GM12878 (cell line): Measurements from ENCODE around the gene SPATA19. TPM values are rescaled to one million over a fixed set of nuclear protein-coding genes. Genes with fewer than 3 reads are reported as not detected.

Experiments
- ATAC-seq: fragments of 200-7000 bp; cut with Tn5 transposase; 3 replicates; pipeline ENCODE4 v1.9.1; 2020; ENCODE audit warnings: mild to moderate bottlenecking, moderate library complexity
- BruUV-seq: library from RNA; stranded (reverse); fragments of 400-500 nt; replicated peaks from 2 replicates; lab custom pipeline; 2021; lab: Mats Ljungman, UMichigan
- CTCF ChIA-PET: fragments of 300-600 bp; sonication (Branson Sonifier 250); formaldehyde crosslinking; extraction: SDS; loops from one replicate; lab custom pipeline; 2021; ENCODE audit warnings: inconsistent platforms; lab: Yijun Ruan, JAX
- POLR2A ChIA-PET: fragments of 350-600 bp; formaldehyde crosslinking; extraction: SDS; loops from one replicate; lab custom pipeline; 2021; ENCODE audit warnings: inconsistent platforms; lab: Charles Lee
- RAD21 ChIA-PET: fragments of 300-600 bp; sonication (Branson Sonifier 250); formaldehyde crosslinking; loops from one replicate; lab custom pipeline; 2023; ENCODE audit warnings: antibody characterized with exemption; ENCODE audit not compliant: unreplicated experiment; lab: Charles Lee
- SMC1A ChIA-PET: fragments of 300-600 bp; sonication (Branson Sonifier 250); formaldehyde crosslinking; loops from one replicate; lab custom pipeline; 2023; ENCODE audit not compliant: unreplicated experiment, uncharacterized antibody; lab: Charles Lee
- DNase-seq: peaks from one replicate; pipeline ENCODE4 v3.0.0-alpha.2; 2011; ENCODE audit warnings: low read depth, low spot score
- FAIRE-seq: peaks from 3 replicates; lab custom pipeline; 2011; peaks lifted over from hg19 to GRCh38; lab: Jason Lieb, UNC
- H2AFZ ChIP-seq: 2 replicates; pipeline ENCODE4 v1.6.0; 2011; ENCODE audit warnings: low read depth, low read length, control low read depth; ENCODE audit not compliant: control insufficient read depth
- H3K27ac ChIP-seq: 2 replicates; pipeline ENCODE4 v1.5.1; 2011; ENCODE audit warnings: control low read depth; ENCODE audit not compliant: control insufficient read depth, insufficient read depth
- H3K27me3 ChIP-seq, 2 experiments: replicated peaks in 1 of 2; 2 replicates each; pipeline versions ENCODE4 v1.6.0 to v1.6.1; 2011; ENCODE audit warnings: low read length in 1 of 2; ENCODE audit not compliant: control insufficient read depth in 2 of 2, insufficient read depth in 2 of 2
- H3K36me3 ChIP-seq, 2 experiments: 2 replicates each; pipeline ENCODE4 v1.5.1; 2011; ENCODE audit warnings: low read length in 1 of 2; ENCODE audit not compliant: control insufficient read depth in 2 of 2, insufficient read depth in 2 of 2
- H3K4me1 ChIP-seq: 2 replicates; pipeline ENCODE4 v1.6.1; 2011; ENCODE audit warnings: mild to moderate bottlenecking, low read length, moderate library complexity, mixed read lengths; ENCODE audit not compliant: control insufficient read depth, insufficient read depth
- H3K4me2 ChIP-seq: 2 replicates; pipeline ENCODE4 v1.6.0; 2011; ENCODE audit warnings: control low read depth; ENCODE audit not compliant: control insufficient read depth, insufficient read depth
- H3K4me3 ChIP-seq: fragments of 200-600 bp; sonication (generic); 2 replicates; pipeline ENCODE4 v1.5.1; 2016
- H3K79me2 ChIP-seq: 2 replicates; pipeline ENCODE4 v1.6.0; 2011; ENCODE audit warnings: low read length; ENCODE audit not compliant: control insufficient read depth, insufficient read depth
- H3K9ac ChIP-seq: 2 replicates; pipeline ENCODE4 v1.8.0; 2011; ENCODE audit warnings: low read length, control low read depth, mixed read lengths; ENCODE audit not compliant: control insufficient read depth, insufficient read depth
- H3K9me3 ChIP-seq: replicated peaks from 3 replicates; pipeline ENCODE4 v1.5.1; 2011; ENCODE audit warnings: mild to moderate bottlenecking, low read length; ENCODE audit not compliant: control insufficient read depth, insufficient read depth
- H4K20me1 ChIP-seq: 2 replicates; pipeline ENCODE4 v1.6.0; 2011; ENCODE audit not compliant: control insufficient read depth, insufficient read depth
- ATF2 ChIP-seq: IDR thresholded peaks from 2 replicates; pipeline ENCODE4 v1.6.1; 2012; ENCODE audit warnings: low read length, inconsistent platforms
- CBFB ChIP-seq: IDR thresholded peaks from 2 replicates; pipeline ENCODE4 v1.6.1; 2016; ENCODE audit warnings: antibody characterized with exemption, low read depth
- CBX3 ChIP-seq: fragments of 200-600 bp; sonication (generic); IDR thresholded peaks from 2 replicates; pipeline ENCODE4 v1.6.1; 2016; ENCODE audit warnings: low read depth, borderline replicate concordance
- CEBPB ChIP-seq, 2 experiments: fragments of 150-350 bp in 1 of 2; IDR thresholded peaks; 2 replicates each; pipeline ENCODE4 v1.6.1; 2012 to 2014; ENCODE audit warnings: low read depth in 2 of 2, low read length in 2 of 2, borderline replicate concordance in 1 of 2, inconsistent platforms in 1 of 2
- CHD2 ChIP-seq: IDR thresholded peaks from 2 replicates; pipeline ENCODE4 v1.6.1; 2011; ENCODE audit warnings: low read depth, low read length, improper control_type of control experiment, borderline replicate concordance
- HCFC1 ChIP-seq: fragments of 150-350 bp; IDR thresholded peaks from 2 replicates; pipeline ENCODE4 v1.6.1; 2014; ENCODE audit warnings: low read length
- IKZF1 ChIP-seq: fragments of 450-650 bp; conservative IDR thresholded peaks from 2 replicates; pipeline ENCODE4 v1.6.1; 2017; ENCODE audit warnings: antibody characterized with exemption, mild to moderate bottlenecking
- KAT2A ChIP-seq: conservative IDR thresholded peaks from 2 replicates; pipeline ENCODE4 v1.6.1; 2011; ENCODE audit warnings: low read depth, low read length; ENCODE audit not compliant: control insufficient read depth
- KDM1A ChIP-seq: fragments of 200-600 bp; sonication (generic); IDR thresholded peaks from 2 replicates; pipeline ENCODE4 v1.6.1; 2016; ENCODE audit warnings: borderline replicate concordance
- KLF5 ChIP-seq: fragments of 450-650 bp; IDR thresholded peaks from 2 replicates; pipeline ENCODE4 v1.6.1; 2014; ENCODE audit warnings: mild to moderate bottlenecking; ENCODE audit not compliant: partially characterized antibody
- MEF2B ChIP-seq: fragments of 450-650 bp; IDR thresholded peaks from 2 replicates; pipeline ENCODE4 v1.6.1; 2018; ENCODE audit warnings: mild to moderate bottlenecking, moderate library complexity; ENCODE audit not compliant: partially characterized antibody, poor library complexity, severe bottlenecking
- MYB ChIP-seq: fragments of 150-350 bp; IDR thresholded peaks from 2 replicates; pipeline ENCODE4 v1.6.1; 2014; ENCODE audit warnings: mild to moderate bottlenecking, low read depth, low read length, borderline replicate concordance
- POLR2AphosphoS2 ChIP-seq: IDR thresholded peaks from 2 replicates; pipeline ENCODE4 v1.6.1; 2011; ENCODE audit warnings: low read depth, mild to moderate bottlenecking, low read length, improper control_type of control experiment, moderate library complexity
- PRDM15 ChIP-seq: fragments of 450-650 bp; formaldehyde crosslinking; IDR thresholded peaks from 2 replicates; pipeline ENCODE4 v1.4.0; 2020; ENCODE audit warnings: mild to moderate bottlenecking, moderate library complexity
- TARDBP ChIP-seq: IDR thresholded peaks from 2 replicates; pipeline ENCODE4 v1.6.1; 2016; ENCODE audit warnings: borderline replicate concordance
- ZNF207 ChIP-seq: fragments of 450-650 bp; IDR thresholded peaks from 2 replicates; pipeline ENCODE4 v1.6.1; 2014; ENCODE audit warnings: antibody characterized with exemption, mild to moderate bottlenecking, borderline replicate concordance
- ZSCAN29 ChIP-seq: fragments of 450-650 bp; IDR thresholded peaks from 2 replicates; pipeline ENCODE4 v1.6.1; 2017; ENCODE audit warnings: mild to moderate bottlenecking, moderate library complexity
- WGBS: methylation state at CpG from one replicate; pipeline ENCODE4 v1.1.6; 2016; ENCODE audit warnings: low lambda C conversion rate; ENCODE audit not compliant: insufficient replicate concordance, insufficient coverage; ENCODE audit errors: missing lambda C conversion rate; 5-methylcytosine and 5-hydroxymethylcytosine counted together
- in situ Hi-C: fragments of 300-500 bp; cut with MboI; formaldehyde crosslinking; loops from 9 replicates; pipeline ENCODE4 v1.14.3; 2018; ENCODE audit warnings: mixed read lengths
- intact Hi-C: fragments of 100-400 bp; cut with micrococcal nuclease; formaldehyde crosslinking; loops from one replicate; pipeline ENCODE4 v1.14.2; 2022; ENCODE audit not compliant: unreplicated experiment
- polyA plus RNA-seq, 11 experiments: library from polyadenylated mRNA; depleted of rRNA in 4 of 11; unstranded in 6 of 11; stranded (reverse) in 5 of 11; fragments of >200 nt; fragmentation: Nextera tagmentation in 4 of 11; fragmentation: Illumina TruSeq in 1 of 11; extraction: Ambion mirVana in 4 of 11; extraction: Trizol in 1 of 11; gene quantifications; 1 replicate in 1 of 11; 2 replicates in 10 of 11; pipeline versions ENCODE4 v1.2.1 to v1.2.3, GENCODE V29; 2011 to 2016; ENCODE audit warnings: inconsistent platforms in 2 of 11, missing spikeins in 2 of 11, low read depth in 1 of 11
- total RNA-seq, 4 experiments: library from RNA; depleted of rRNA in 3 of 4; stranded (reverse); fragments of >200 nt in 3 of 4; fragmentation: Illumina TruSeq in 1 of 4; extraction: Trizol in 1 of 4; gene quantifications; 2 replicates each; pipeline versions ENCODE4 v1.2.1 to v1.2.3, GENCODE V29; 2013 to 2021

SPATA19 gene
- total and polyA plus RNA-seq, 10 of the 15 experiments (the other 5 are each of a cell fraction or from before 2014, with no cell fraction given), result not detected

- no peaks in the 10 kb centered on the region for H3K79me2 ChIP-seq
- in situ Hi-C loops (no loop called here), intact Hi-C loops (loop anchor here (5.0 kb wide), 1 partner anchor 746 kb away; no protein-coding TSS in a partner anchor)
- ChIA-PET SMC1A (no interaction called here), POLR2A (no interaction called here), CTCF (interaction anchor here (0.7 kb wide), 1 partner anchor 415 kb away, joined by 4 read pairs; no protein-coding TSS in a partner anchor), RAD21 (no interaction called here)
- no TSS peak for BruUV-seq
- no peak for ATAC-seq
- no peaks in the 10 kb centered on the region for H3K4me1 ChIP-seq
- no peaks in the 10 kb centered on the region for H3K36me3 ChIP-seq
- H3K9me3 ChIP-seq, result no peaks in the 10 kb centered on the region
- no peak overlapping the region for H3K4me3 ChIP-seq
- no peak overlapping the region for H3K27ac ChIP-seq
- no peak overlapping the region for H3K4me2 ChIP-seq
- no peak overlapping the region for H3K9ac ChIP-seq
- H2AFZ ChIP-seq, result no peak overlapping the region
- H3K27me3 ChIP-seq, result no peaks in the 10 kb centered on the region; a peak in 2 of 4 replicates
- no peaks in the 10 kb centered on the region; the same call in 1 of the 2 replicates for H4K20me1 ChIP-seq
- FAIRE-seq, result no peak
- no peak for DNase-seq
- TF ChIP-seq CEBPB (IDR thresholded peaks at IDR 0.05; ENCODE audit: borderline replicate concordance in 1 of 2, low read depth in 2 of 2, low read length in 2 of 2) (no peak), IKZF1 (no peak), POLR2AphosphoS2 (no peak), KLF5 (no peak), KAT2A (no peak), CBFB (no peak), MYB (no peak), CHD2 (no peak), ZNF207 (no peak), TARDBP (no peak), MEF2B (no peak), ATF2 (no peak), CBX3 (no peak), HCFC1 (no peak), PRDM15 (CRISPR knock-in tag) (no peak), ZSCAN29 (no peak), KDM1A (no peak)
- TF ChIP-seq, all 136 proteins: peak for 0
- 24% methylated on average over 4 of the region's 4 CpGs for WGBS
These were observed 21.7 kb downstream of the SPATA19 start for GRCh38 chr11:133823614-133824013.
